Measurements from ENCODE around the gene CDKL5. TPM values are rescaled to one million over a fixed set of nuclear protein-coding genes. Genes with fewer than 3 reads are reported as not detected.
"Not testable (repeated sequence)": the region's sequence is repeated elsewhere in the genome, so short reads cannot be mapped to it uniquely, and the experiment has no call there.

CDKL5 gene
- polyA plus RNA-seq, 2 of the 4 experiments (the other 2 are of a cell fraction) = 5.4 to 22.8 TPM

- Histone ChIP-seq H3K27ac (peak overlapping the region; percentile 72 to 92), H3K4me1 (peaks cover 43% of the 10 kb centered on the region), H3K4me2 (peak overlapping the region; percentile 78), H3K9me3 (no peaks in the 10 kb centered on the region), H3K4me3 (peak overlapping the region; percentile 55)
- TF ChIP-seq ELK1 (IDR thresholded peaks at IDR 0.05; ENCODE audit: low read depth, low read length) (no peak), E2F6 (IDR thresholded peaks at IDR 0.05; ENCODE audit: borderline replicate concordance, low read depth) (0 out of 2 replicates have a peak, but pooled peaks have one; percentile 7), MAX (IDR thresholded peaks at IDR 0.05) (peak; percentile 3; the same call in 1 of the 2 replicates), HOXB5 (CRISPR knock-in tag; IDR thresholded peaks at IDR 0.05) (no peak), POLR2AphosphoS2 (conservative IDR thresholded peaks at IDR 0.05; ENCODE audit: low read length) (no peak), FOSL2 (IDR thresholded peaks at IDR 0.05) (no peak), FOSL2 (CRISPR knock-in tag; IDR thresholded peaks at IDR 0.05) (no peak), EHMT2 (IDR thresholded peaks at IDR 0.05; ENCODE audit: low read depth) (no peak), JUN (IDR thresholded peaks at IDR 0.05) (no peak; a peak in 1 of 5 replicates)
- CTCF ChIA-PET = interaction anchor here (0.7 to 1.6 kb wide), 4 partner anchors 15 to 909 kb away, joined by 3 to 7 read pairs (median 6); no protein-coding TSS in a partner anchor
- POLR2A ChIA-PET = interaction anchor here (0.6 to 1.2 kb wide), 2 partner anchors 14 to 453 kb away, joined by 3 to 6 read pairs; no protein-coding TSS in a partner anchor
- peak; percentile 28 to 70 for DNase-seq (ENCODE audit: low read depth in 1 of 2, low spot score in 1 of 2)
- WGBS (ENCODE audit: missing lambda C conversion rate) = 0% methylated on average over 12 of the region's 28 CpGs
- FAIRE-seq = peak; percentile 46
- ATAC-seq = peak; percentile 67 to 70
Measured at GRCh38 chrX:18424482-18425198, 768 bp upstream of the CDKL5 start.

GRCh38 chrX:18426004-18426320 is 554 bp downstream of the CDKL5 start:
- CTCF ChIA-PET = no interaction called here
- Histone ChIP-seq H3K4me2 (peak overlapping the region; percentile 75), H3K9me3 (no peaks in the 10 kb centered on the region), H3K27ac (peak overlapping the region; percentile 86 to 98), H3K4me1 (peaks cover 43% of the 10 kb centered on the region), H3K4me3 (peak overlapping the region; percentile 94)
- TF ChIP-seq ZSCAN20 (CRISPR knock-in tag; IDR thresholded peaks at IDR 0.05) (no peak), HOXA7 (CRISPR knock-in tag; IDR thresholded peaks at IDR 0.05) (no peak), TFCP2L1 (CRISPR knock-in tag; IDR thresholded peaks at IDR 0.05) (no peak), USF2 (IDR thresholded peaks at IDR 0.05) (no peak), RARB (CRISPR knock-in tag; IDR thresholded peaks at IDR 0.05) (no peak), MAX (IDR thresholded peaks at IDR 0.05) (no peak)
- POLR2A ChIA-PET = interaction anchor here (1.0 kb wide), 1 partner anchor 191 kb away, joined by 4 read pairs; no protein-coding TSS in a partner anchor
- WGBS (ENCODE audit: missing lambda C conversion rate) = no CpG with 5 or more reads among the region's 40 CpGs
- FAIRE-seq (no peak), ATAC-seq (no peak), DNase-seq (ENCODE audit: low read depth in 1 of 2, low spot score in 1 of 2) (no peak)

- DNase-seq (ENCODE audit: low read depth in 1 of 2, low spot score in 1 of 2) (no peak), FAIRE-seq (no peak), ATAC-seq (no peak)
- 80% methylated on average over 5 of the region's 5 CpGs for WGBS (ENCODE audit: missing lambda C conversion rate)
- H3K4me3 ChIP-seq = no peak overlapping the region
- POLR2A ChIA-PET = no interaction called here
- H3K27ac ChIP-seq = no peak overlapping the region
- CTCF ChIA-PET = no interaction called here
- H3K4me1 ChIP-seq = peaks cover 29% of the 10 kb centered on the region
- H3K4me2 ChIP-seq = peak overlapping the region; percentile 75
- H3K9me3 ChIP-seq = no peaks in the 10 kb centered on the region
- TF ChIP-seq HDAC2 (IDR thresholded peaks at IDR 0.05) = no peak
- TF ChIP-seq NPAS2 (CRISPR knock-in tag; IDR thresholded peaks at IDR 0.05; ENCODE audit: borderline replicate concordance) = no peak
- no peak for TF ChIP-seq EP300 (IDR thresholded peaks at IDR 0.05)
- no peak for TF ChIP-seq BHLHE40 (IDR thresholded peaks at IDR 0.05; ENCODE audit: low read depth, low read length)
- TF ChIP-seq SREBF2 (IDR thresholded peaks at IDR 0.05) = no peak
- TF ChIP-seq POLR2A (IDR thresholded peaks at IDR 0.05; ENCODE audit: low read length) = no peak
- no peak for TF ChIP-seq CBX2 (IDR thresholded peaks at IDR 0.05; ENCODE audit: borderline replicate concordance, low read depth)
- TF ChIP-seq TFCP2L1 (CRISPR knock-in tag; IDR thresholded peaks at IDR 0.05) = no peak
- no peak for TF ChIP-seq CTCF (IDR thresholded peaks at IDR 0.05)
- TF ChIP-seq NR3C1 (IDR thresholded peaks at IDR 0.05) = no peak
- no peak for TF ChIP-seq KDM5A (IDR thresholded peaks at IDR 0.05)
Measured at GRCh38 chrX:18428006-18428405, 2.6 kb downstream of the CDKL5 start.

- H3K27ac ChIP-seq; CTCF ChIA-PET; H3K4me2 ChIP-seq; H3K9me3 ChIP-seq; POLR2A ChIA-PET; H3K4me3 ChIP-seq; ATAC-seq; FAIRE-seq; H3K4me1 ChIP-seq; DNase-seq (ENCODE audit: low read depth in 1 of 2, low spot score in 1 of 2): not testable (repeated sequence)
- 93% methylated on average over 14 of the region's 14 CpGs for WGBS (ENCODE audit: missing lambda C conversion rate)
Measured at GRCh38 chrX:18433288-18433687, 7.9 kb downstream of the CDKL5 start.

Data from A549 (cell line).